GM21825 (cell line): ENCODE data around the gene NLGN2.

ENCODE experiments used
- ATAC-seq: cut with Tn5 transposase; IDR thresholded peaks from one replicate; pipeline ENCODE4 v1.9.1; 2021; ENCODE audit warnings: mild to moderate bottlenecking, moderate library complexity; ENCODE audit not compliant: unreplicated experiment

NLGN2 gene

DNA sequence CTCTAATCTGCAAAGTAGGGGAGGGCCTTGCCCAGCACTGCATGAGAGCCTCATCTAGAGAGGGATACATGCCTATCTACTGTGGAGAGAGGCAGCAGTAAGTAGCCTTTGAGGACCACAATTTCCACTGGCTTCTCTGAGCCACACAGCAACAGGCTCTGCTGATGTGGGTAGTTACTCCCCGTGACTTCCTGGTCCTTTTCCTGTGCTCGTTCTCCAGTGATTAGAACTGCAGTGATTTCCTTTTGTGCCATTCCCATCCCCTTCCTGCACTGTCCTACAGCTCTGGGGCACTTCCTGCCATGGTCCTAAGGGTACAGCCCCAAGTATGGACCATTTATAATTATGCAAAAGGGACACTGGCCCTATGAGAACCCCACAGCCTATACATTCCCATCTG, 16.3 kb upstream of the NLGN2 start:
- no peak for ATAC-seq

DNA sequence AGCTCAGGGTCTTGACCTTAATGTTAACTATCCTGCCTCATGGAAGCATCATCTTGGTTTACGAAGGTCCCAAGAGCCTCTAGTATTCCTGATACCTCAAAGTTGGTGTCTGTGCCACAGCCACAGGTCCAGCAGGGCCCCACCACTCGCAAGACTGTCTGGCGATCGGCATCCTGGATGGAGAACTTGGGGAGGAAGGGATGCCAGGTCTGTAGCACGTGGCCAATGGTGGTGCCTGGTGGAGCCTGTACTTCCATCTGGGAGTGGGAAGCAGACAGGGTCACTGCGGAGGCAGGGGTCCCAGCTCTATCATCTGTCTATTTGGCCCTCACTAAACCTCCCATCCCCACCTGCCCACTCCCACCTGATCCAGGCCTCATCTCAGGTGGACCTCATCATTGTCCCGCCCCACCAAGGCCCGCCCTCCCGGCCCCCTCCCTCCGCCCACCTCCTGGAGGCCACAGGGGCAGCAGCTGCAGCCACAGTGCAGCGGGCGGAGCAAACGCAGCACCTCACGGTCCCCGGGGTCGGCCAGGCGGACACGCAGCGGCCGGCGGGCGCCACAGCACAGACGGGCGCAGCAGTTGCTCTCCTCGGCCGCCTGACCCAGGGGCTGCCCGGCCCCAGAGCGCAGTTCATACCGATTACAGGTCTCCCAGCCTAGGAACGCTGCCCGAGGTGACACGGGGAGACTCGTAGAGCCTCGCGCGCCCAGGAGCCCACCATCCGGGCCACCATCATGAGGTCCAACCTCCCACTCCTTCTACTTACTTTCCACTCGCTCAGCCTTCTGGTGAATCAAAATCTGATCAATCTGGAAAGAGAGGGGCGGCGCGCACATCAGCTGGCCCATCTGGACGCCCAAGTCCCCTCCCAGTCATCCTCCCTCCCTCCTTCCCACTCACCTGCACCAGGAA, 14.7 kb upstream of the NLGN2 start:
- no peak for ATAC-seq

- ATAC-seq: peak; percentile 45
Observed at GRCh38 chr17:7393613-7394451, 13.8 kb upstream of the NLGN2 start.

- peak; percentile 67 for ATAC-seq
Observed at GRCh38 chr17:7394452-7395191, 13.0 kb upstream of the NLGN2 start, which contains the start of gene PLSCR3. PLSCR3 (minus strand) TSS chr17:7394525; CDS start chr17:7394110, 415 bp downstream.

DNA sequence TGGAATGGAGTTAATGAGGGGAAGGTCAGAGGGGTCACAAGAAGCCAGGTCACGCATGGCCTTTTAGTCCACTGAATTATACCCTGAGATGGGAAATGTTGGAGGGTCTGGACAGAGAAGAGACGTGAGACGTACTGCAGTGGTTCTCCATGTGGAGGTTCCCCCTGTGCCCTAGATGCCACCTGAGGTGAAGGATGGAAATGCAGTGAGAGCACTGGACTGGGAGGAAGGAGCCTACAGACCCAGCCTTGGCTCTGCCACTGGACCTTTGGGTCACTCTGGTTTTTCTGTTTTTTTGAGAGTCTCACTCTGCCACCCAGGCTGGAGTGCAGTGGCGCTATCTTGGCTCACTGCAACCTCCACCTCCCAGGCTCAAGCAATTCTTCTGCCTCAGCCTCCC, 11.5 kb upstream of the NLGN2 start:
- ATAC-seq: no peak

DNA sequence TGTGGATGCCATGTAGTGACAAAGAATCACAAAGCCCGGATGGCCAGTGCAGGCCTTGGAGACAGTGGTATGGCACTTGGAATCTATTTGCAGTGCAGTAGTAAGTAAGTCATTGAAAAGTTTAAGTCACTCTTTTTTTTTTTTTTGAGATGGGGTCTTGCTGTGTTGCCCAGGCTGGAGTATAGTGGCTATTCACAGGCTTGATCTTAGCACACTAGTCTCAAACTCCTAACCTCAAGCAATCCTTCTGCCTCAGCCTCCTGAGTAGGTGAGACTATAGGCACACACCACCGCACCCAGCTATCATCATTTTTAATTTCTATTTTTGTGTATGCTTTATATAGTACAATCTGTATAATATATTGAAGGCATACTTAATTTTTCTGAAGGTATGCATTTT, 9.0 kb upstream of the NLGN2 start:
- no peak for ATAC-seq

DNA sequence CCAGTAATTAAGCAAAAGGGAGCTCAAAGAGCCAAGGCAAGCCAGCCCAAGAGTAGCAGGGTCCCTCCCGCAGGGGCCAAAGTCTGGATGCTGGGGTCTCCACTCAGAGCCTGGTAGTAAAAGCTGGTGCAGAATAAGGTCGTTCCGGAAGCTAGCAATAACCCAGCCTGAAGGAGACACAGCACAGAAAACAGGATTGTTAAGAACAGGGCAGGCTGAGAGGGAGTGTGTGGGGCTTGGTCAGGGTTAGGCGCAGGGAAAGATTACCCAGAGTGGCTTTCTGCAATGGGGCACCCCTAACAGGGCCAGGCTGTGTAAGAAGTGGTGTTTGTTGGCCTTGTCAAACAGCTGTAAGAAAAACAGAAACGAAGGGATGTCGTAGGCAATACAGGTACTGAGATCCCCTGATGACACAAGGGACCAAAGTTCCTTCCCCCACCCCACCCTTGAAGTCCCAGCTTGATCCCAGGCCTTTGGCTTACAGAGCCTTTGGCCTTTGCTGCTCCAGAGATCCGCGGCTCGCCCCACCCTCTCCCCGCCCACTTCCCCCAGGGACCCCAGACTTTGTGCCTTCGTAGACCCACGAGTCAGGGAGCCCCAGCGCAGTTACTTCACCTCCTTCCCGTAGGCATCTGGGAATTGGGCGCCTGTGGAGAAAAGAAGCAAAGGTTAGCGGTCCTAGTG, 4.5 kb upstream of the NLGN2 start:
- no peak for ATAC-seq

GRCh38 chr17:7403727-7403976, 4.0 kb upstream of the NLGN2 start:
- ATAC-seq: no peak

DNA sequence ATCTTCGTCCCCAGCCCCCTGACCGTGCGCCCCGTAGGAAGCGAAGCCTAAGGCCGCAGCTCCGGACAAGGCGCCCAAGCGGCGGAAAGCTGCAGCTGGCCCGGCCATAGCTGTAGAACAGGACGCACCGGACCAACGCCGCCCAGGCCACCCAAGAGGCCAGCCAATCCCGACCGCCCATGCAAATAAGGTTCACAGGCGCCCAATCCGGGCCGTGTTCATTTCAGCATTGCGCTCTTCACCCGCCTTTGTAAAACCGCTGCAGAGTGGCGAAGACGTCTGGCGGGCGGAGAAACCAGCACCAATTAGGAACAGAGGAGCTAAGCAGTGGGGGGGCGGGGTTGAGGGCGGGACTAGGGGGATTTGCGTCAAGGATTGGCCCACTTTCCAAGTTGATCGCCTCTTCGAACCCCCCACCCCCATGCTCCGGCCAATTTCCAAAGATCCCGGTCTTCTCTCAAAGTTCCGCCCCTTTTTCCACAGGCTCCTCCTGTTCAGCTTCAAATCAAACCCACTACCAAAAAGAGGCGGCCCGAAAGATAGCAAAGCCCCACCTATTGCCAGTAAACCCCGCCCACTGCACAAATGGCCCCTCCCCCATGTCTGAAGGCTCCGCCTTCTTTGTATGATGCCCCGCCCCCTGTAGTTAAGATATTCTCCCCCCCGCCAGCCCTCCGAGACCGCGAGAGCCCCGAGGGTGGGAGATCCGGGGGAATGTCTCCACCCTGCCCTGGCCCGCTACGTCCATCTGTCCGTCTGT, 3.5 kb upstream of the NLGN2 start, which contains the start of gene TMEM256:
Gene TMEM256, minus strand, starts transcription at position 121 of the 760 bp plus-strand sequence. Its CDS starts 13 bp downstream, at position 108.
- peak; percentile 83 for ATAC-seq

- ATAC-seq: peak; percentile 7
Observed at GRCh38 chr17:7404737-7405349, 2.8 kb upstream of the NLGN2 start.

- ATAC-seq: no peak
Observed at GRCh38 chr17:7405350-7406234, 2.1 kb upstream of the NLGN2 start.

DNA sequence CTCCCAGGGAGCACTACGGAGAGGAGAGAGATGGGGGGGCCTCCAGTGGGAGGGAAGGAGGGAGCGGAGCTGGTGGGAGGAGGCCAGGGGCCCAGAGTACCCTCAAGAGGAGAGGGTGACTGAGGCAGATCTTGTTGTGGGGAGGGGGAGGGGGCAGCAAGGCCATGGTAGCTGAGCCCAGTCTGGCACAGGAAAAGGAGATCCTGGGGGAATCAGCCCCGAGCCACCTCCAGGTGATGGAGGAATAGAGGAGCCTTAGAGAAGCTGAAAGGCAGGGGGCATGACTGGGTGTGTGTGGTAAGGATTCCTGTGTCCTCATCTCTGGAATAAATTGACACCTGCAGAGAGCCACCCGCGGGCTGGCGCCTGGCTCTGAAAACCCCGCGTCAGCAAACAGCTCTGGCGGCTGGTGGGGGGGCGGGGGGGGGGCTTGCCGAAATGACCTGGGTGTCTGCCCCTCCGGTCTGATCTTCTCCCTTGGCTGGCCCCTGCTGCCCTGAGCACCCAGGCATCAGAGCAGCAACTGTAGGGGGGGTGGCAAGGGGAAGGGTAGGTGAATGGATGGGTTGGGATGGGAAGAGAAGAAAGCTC, 1.3 kb upstream of the NLGN2 start:
- no peak for ATAC-seq

DNA sequence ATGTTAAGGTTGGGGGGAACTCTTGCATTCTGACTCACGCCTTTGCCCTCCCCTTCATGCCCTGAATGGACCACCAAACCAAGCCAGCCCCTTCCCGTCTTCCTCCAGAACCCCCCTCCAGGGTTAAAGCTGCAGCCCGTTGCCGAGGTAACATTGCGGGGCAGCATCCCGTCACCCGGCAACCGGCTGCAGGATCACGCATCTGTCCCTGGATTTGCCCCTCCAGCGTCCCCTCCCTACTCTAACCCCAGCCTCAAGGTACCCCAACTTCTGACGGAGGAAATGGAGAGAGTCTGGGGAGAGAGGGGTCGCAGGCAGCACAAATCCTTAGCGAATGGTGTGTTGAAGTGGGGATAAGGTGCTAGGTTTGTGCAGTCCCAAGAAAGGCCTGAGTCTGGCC, 563 bp upstream of the NLGN2 start:
- ATAC-seq: no peak

DNA sequence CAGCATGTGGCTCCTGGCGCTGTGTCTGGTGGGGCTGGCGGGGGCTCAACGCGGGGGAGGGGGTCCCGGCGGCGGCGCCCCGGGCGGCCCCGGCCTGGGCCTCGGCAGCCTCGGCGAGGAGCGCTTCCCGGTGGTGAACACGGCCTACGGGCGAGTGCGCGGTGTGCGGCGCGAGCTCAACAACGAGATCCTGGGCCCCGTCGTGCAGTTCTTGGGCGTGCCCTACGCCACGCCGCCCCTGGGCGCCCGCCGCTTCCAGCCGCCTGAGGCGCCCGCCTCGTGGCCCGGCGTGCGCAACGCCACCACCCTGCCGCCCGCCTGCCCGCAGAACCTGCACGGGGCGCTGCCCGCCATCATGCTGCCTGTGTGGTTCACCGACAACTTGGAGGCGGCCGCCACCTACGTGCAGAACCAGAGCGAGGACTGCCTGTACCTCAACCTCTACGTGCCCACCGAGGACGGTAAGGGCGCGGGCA, 645 bp downstream of the NLGN2 start:
- ATAC-seq: no peak

DNA sequence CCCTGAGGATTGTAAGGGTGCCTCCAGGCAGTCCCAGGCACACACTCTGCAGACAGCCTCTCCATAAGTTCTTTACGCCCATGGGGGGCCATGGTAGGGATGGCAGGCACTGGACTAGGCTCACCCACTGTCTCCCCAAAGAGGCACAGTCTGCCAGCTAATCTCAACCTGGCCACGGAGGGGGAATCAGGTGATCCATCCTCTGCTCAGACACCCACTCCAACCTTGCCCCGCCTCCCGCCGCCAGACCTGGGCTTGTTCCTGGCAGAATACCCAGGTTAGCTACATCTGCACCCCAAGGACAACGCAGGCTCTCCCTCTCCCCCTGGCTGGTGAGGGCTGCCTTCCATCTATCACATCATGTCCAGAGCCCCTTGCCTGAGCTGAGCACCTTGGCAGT, 1.2 kb downstream of the NLGN2 start:
- no peak for ATAC-seq

DNA sequence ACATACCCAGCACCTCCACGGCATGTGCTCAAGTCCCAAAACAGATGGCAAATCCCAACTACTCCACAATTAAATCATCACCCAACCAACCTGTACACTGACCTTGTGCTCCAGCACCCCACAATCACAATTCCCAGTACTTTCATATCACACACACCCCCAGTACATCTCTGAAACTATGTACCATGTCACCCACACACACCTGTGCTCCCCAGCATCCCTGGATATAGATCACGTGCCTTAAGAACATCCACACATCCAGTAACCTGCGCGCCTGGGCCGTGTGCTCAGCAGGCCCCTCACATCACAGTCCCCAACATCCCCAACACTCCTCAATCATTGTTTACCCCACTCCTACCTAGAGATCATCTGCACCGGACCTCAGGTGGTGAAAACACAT, 2.1 kb downstream of the NLGN2 start:
- ATAC-seq: no peak

- ATAC-seq: no peak
Observed at GRCh38 chr17:7410634-7411426, 3.2 kb downstream of the NLGN2 start.
